Measurements from ENCODE around the gene CHURC1. TPM values are rescaled to one million over a fixed set of nuclear protein-coding genes. Genes with fewer than 3 reads are reported as not detected.

Gene CHURC1
- total RNA-seq, 1 experiment from 2014 or later: 48.5 TPM

- Mint-ChIP-seq H3K4me3 (ENCODE audit: low read depth, unreplicated experiment) (no peak overlapping the region), H3K4me1 (ENCODE audit: low read depth, unreplicated experiment) (no peaks in the 10 kb centered on the region), H3K27me3 (ENCODE audit: unreplicated experiment) (no peaks in the 10 kb centered on the region), H3K9me3 (ENCODE audit: low read depth, unreplicated experiment) (no peaks in the 10 kb centered on the region), H3K36me3 (ENCODE audit: insufficient read depth, unreplicated experiment) (peaks cover 12% of the 10 kb centered on the region), H3K27ac (ENCODE audit: unreplicated experiment) (no peak overlapping the region)
- CTCF ChIA-PET: no interaction called here
- no TSS peak for BruUV-seq (replicated peaks)
- TF ChIP-seq CTCF (IDR thresholded peaks at IDR 0.05; ENCODE audit: unreplicated experiment): no peak
- no peak for DNase-seq
- intact Hi-C loops (cut with micrococcal nuclease; ENCODE audit: unreplicated experiment): no loop called here
These were observed 37.0 kb downstream of the CHURC1 start for GRCh38 chr14:64951291-64951690.

- no TSS peak for BruUV-seq (replicated peaks)
- Mint-ChIP-seq H3K27ac (ENCODE audit: unreplicated experiment) (no peak overlapping the region), H3K36me3 (ENCODE audit: insufficient read depth, unreplicated experiment) (peaks cover 12% of the 10 kb centered on the region), H3K4me3 (ENCODE audit: low read depth, unreplicated experiment) (no peak overlapping the region), H3K27me3 (ENCODE audit: unreplicated experiment) (no peaks in the 10 kb centered on the region), H3K4me1 (ENCODE audit: low read depth, unreplicated experiment) (no peaks in the 10 kb centered on the region), H3K9me3 (ENCODE audit: low read depth, unreplicated experiment) (no peaks in the 10 kb centered on the region)
- CTCF ChIA-PET: no interaction called here
- intact Hi-C loops (cut with micrococcal nuclease; ENCODE audit: unreplicated experiment): no loop called here
- DNase-seq: no peak
- TF ChIP-seq CTCF (IDR thresholded peaks at IDR 0.05; ENCODE audit: unreplicated experiment): no peak
These were observed 37.5 kb downstream of the CHURC1 start for GRCh38 chr14:64951724-64952123.

GRCh38 chr14:64952598-64953309, 38.5 kb downstream of the CHURC1 start:
- CTCF ChIA-PET: interaction anchor here (1.0 kb wide), 1 partner anchor 54 kb away, joined by 3 read pairs; no protein-coding TSS in a partner anchor
- Mint-ChIP-seq H3K9me3 (ENCODE audit: low read depth, unreplicated experiment) (no peaks in the 10 kb centered on the region), H3K4me1 (ENCODE audit: low read depth, unreplicated experiment) (no peaks in the 10 kb centered on the region), H3K4me3 (ENCODE audit: low read depth, unreplicated experiment) (no peak overlapping the region), H3K27me3 (ENCODE audit: unreplicated experiment) (no peaks in the 10 kb centered on the region), H3K36me3 (ENCODE audit: insufficient read depth, unreplicated experiment) (peaks cover 2% of the 10 kb centered on the region), H3K27ac (ENCODE audit: unreplicated experiment) (no peak overlapping the region)
- no TSS peak for BruUV-seq (replicated peaks)
- intact Hi-C loops (cut with micrococcal nuclease; ENCODE audit: unreplicated experiment): no loop called here
- DNase-seq: no peak
- TF ChIP-seq CTCF (IDR thresholded peaks at IDR 0.05; ENCODE audit: unreplicated experiment): no peak

- intact Hi-C loops (cut with micrococcal nuclease; ENCODE audit: unreplicated experiment): no loop called here
- no peak overlapping the region for H3K4me3 Mint-ChIP-seq (ENCODE audit: low read depth, unreplicated experiment)
- no peaks in the 10 kb centered on the region for H3K27me3 Mint-ChIP-seq (ENCODE audit: unreplicated experiment)
- H3K9me3 Mint-ChIP-seq (ENCODE audit: low read depth, unreplicated experiment): no peaks in the 10 kb centered on the region
- BruUV-seq (replicated peaks): no TSS peak
- H3K36me3 Mint-ChIP-seq (ENCODE audit: insufficient read depth, unreplicated experiment): no peaks in the 10 kb centered on the region
- H3K27ac Mint-ChIP-seq (ENCODE audit: unreplicated experiment): no peak overlapping the region
- DNase-seq: no peak
- CTCF ChIA-PET: interaction anchor here (1.0 kb wide), 1 partner anchor 53 kb away, joined by 3 read pairs; no protein-coding TSS in a partner anchor
- TF ChIP-seq CTCF (IDR thresholded peaks at IDR 0.05; ENCODE audit: unreplicated experiment): no peak
- H3K4me1 Mint-ChIP-seq (ENCODE audit: low read depth, unreplicated experiment): no peaks in the 10 kb centered on the region
These were observed 39.0 kb downstream of the CHURC1 start for GRCh38 chr14:64953310-64953654.
